H9 (cell line): Measurements from ENCODE around the gene ANKH. TPM values are rescaled to one million over a fixed set of nuclear protein-coding genes. Genes with fewer than 3 reads are reported as not detected.

Source experiments
- DNase-seq: peaks from one replicate; pipeline ENCODE4 v3.0.0-alpha.2; 2017
- H2AFZ ChIP-seq: one replicate; pipeline ENCODE4 v1.6.1; 2013; ENCODE audit warnings: mild to moderate bottlenecking, low read length, control low read depth, moderate library complexity
- H2AK5ac ChIP-seq: 2 replicates; pipeline ENCODE4 v1.6.1; 2013; ENCODE audit warnings: low read length, control low read depth, mixed read lengths; ENCODE audit not compliant: insufficient read length
- H2BK120ac ChIP-seq: one replicate; pipeline ENCODE4 v1.6.1; 2013; ENCODE audit warnings: low read depth, mild to moderate bottlenecking, low read length, control low read depth, inconsistent platforms; ENCODE audit not compliant: poor library complexity, severe bottlenecking
- H2BK12ac ChIP-seq: 2 replicates; pipeline ENCODE4 v1.6.1; 2013; ENCODE audit warnings: low read length, control low read depth, mixed read lengths, low read depth; ENCODE audit not compliant: insufficient read length
- H2BK15ac ChIP-seq: 2 replicates; pipeline ENCODE4 v1.6.1; 2013; ENCODE audit warnings: low read depth, low read length, control low read depth
- H2BK20ac ChIP-seq: one replicate; pipeline ENCODE4 v1.6.1; 2013; ENCODE audit warnings: low read depth, mild to moderate bottlenecking, low read length, control low read depth, inconsistent platforms; ENCODE audit not compliant: poor library complexity, severe bottlenecking
- H2BK5ac ChIP-seq: 2 replicates; pipeline ENCODE4 v1.6.1; 2013; ENCODE audit warnings: low read length, control low read depth, mixed read lengths; ENCODE audit not compliant: insufficient read length
- H3K14ac ChIP-seq: 2 replicates; pipeline ENCODE4 v1.6.1; 2013; ENCODE audit warnings: low read length, control low read depth; ENCODE audit not compliant: insufficient read depth
- H3K18ac ChIP-seq: 2 replicates; pipeline ENCODE4 v1.6.1; 2013; ENCODE audit warnings: low read depth, mild to moderate bottlenecking, mixed read lengths, low read length, control low read depth; ENCODE audit not compliant: insufficient read length
- H3K23ac ChIP-seq: 2 replicates; pipeline ENCODE4 v1.6.1; 2013; ENCODE audit warnings: low read length, control low read depth, mixed read lengths, low read depth; ENCODE audit not compliant: insufficient read length
- H3K23me2 ChIP-seq: 2 replicates; pipeline ENCODE4 v1.6.1; 2013; ENCODE audit warnings: low read depth, mild to moderate bottlenecking, mixed read lengths, low read length, control low read depth; ENCODE audit not compliant: insufficient read length, poor library complexity, severe bottlenecking
- H3K27ac ChIP-seq: 2 replicates; pipeline ENCODE4 v1.5.1; 2013; ENCODE audit warnings: low read length, control low read depth, mixed read lengths, low read depth; ENCODE audit not compliant: insufficient read length
- H3K27me3 ChIP-seq: 2 replicates; pipeline ENCODE4 v1.6.1; 2013; ENCODE audit warnings: low read length, control low read depth, inconsistent platforms; ENCODE audit not compliant: insufficient read depth
- H3K4ac ChIP-seq: 2 replicates; pipeline ENCODE4 v1.6.1; 2013; ENCODE audit warnings: low read depth, mild to moderate bottlenecking, control low read depth, inconsistent platforms, low read length, moderate library complexity
- H3K4me1 ChIP-seq: 2 replicates; pipeline ENCODE4 v1.6.1; 2013; ENCODE audit warnings: low read length, control low read depth, inconsistent platforms; ENCODE audit not compliant: insufficient read depth
- H3K4me2 ChIP-seq: 2 replicates; pipeline ENCODE4 v1.6.1; 2013; ENCODE audit warnings: low read length, control low read depth, mixed read lengths; ENCODE audit not compliant: insufficient read length, insufficient read depth
- H3K56ac ChIP-seq: 2 replicates; pipeline ENCODE4 v1.6.1; 2013; ENCODE audit warnings: low read depth, mild to moderate bottlenecking, mixed read lengths, low read length, control low read depth; ENCODE audit not compliant: insufficient read length
- H3K79me1 ChIP-seq: 2 replicates; pipeline ENCODE4 v1.6.1; 2013; ENCODE audit warnings: low read depth, mild to moderate bottlenecking, moderate library complexity, low read length, control low read depth, inconsistent platforms; ENCODE audit not compliant: insufficient read depth, poor library complexity, severe bottlenecking
- H3K79me2 ChIP-seq: 2 replicates; pipeline ENCODE4 v1.6.1; 2013; ENCODE audit warnings: low read length, control low read depth, inconsistent platforms; ENCODE audit not compliant: insufficient read depth
- H3K9ac ChIP-seq: 2 replicates; pipeline ENCODE4 v1.6.1; 2013; ENCODE audit warnings: low read length, control low read depth, mixed read lengths; ENCODE audit not compliant: insufficient read length; ENCODE audit errors: extremely low read depth
- H3K9me3 ChIP-seq: one replicate; pipeline ENCODE4 v1.6.1; 2013; ENCODE audit warnings: low read depth, low read length, inconsistent platforms; ENCODE audit not compliant: control insufficient read depth
- H3T11ph ChIP-seq: one replicate; pipeline ENCODE4 v1.6.1; 2013; ENCODE audit warnings: mild to moderate bottlenecking, low read length, control low read depth, inconsistent platforms
- H4K20me1 ChIP-seq: one replicate; pipeline ENCODE4 v1.6.1; 2013; ENCODE audit not compliant: control insufficient read depth, insufficient read length, insufficient read depth
- H4K5ac ChIP-seq: 2 replicates; pipeline ENCODE4 v1.6.1; 2013; ENCODE audit warnings: low read depth, mild to moderate bottlenecking, mixed read lengths, low read length, control low read depth; ENCODE audit not compliant: insufficient read length
- H4K8ac ChIP-seq: replicated peaks from 2 replicates; pipeline ENCODE4 v1.6.1; 2013; ENCODE audit warnings: low read length, control low read depth, mixed read lengths, low read depth; ENCODE audit not compliant: insufficient read length
- H4K91ac ChIP-seq: 2 replicates; pipeline ENCODE4 v1.6.1; 2013; ENCODE audit warnings: low read depth, mild to moderate bottlenecking, moderate library complexity, mixed read lengths, low read length, control low read depth; ENCODE audit not compliant: insufficient read length
- H3K27ac Mint-ChIP-seq, 3 experiments: 2 replicates in 2 of 3; 3 replicates in 1 of 3; pipeline ENCODE4 v1.8.0; 2020 to 2021; ENCODE audit warnings: mixed read lengths in 3 of 3, mild to moderate bottlenecking in 1 of 3, moderate library complexity in 1 of 3
- H3K27me3 Mint-ChIP-seq: 2 replicates; pipeline ENCODE4 v1.8.0; 2021; ENCODE audit warnings: low read depth, mild to moderate bottlenecking, moderate library complexity, mixed read lengths
- H3K36me3 Mint-ChIP-seq, 3 experiments: 2 replicates in 2 of 3; 3 replicates in 1 of 3; pipeline ENCODE4 v1.8.0; 2020 to 2021; ENCODE audit warnings: low read depth in 3 of 3, mixed read lengths in 3 of 3; ENCODE audit not compliant: insufficient read depth in 1 of 3
- H3K4me1 Mint-ChIP-seq, 2 experiments: 2 replicates each; pipeline ENCODE4 v1.8.0; 2020; ENCODE audit warnings: mixed read lengths in 2 of 2
- H3K4me3 Mint-ChIP-seq, 2 experiments: 2 replicates in 1 of 2; 3 replicates in 1 of 2; pipeline ENCODE4 v1.8.0; 2020 to 2021; ENCODE audit warnings: mild to moderate bottlenecking in 2 of 2, mixed read lengths in 2 of 2, moderate library complexity in 1 of 2
- H3K9me3 Mint-ChIP-seq, 2 experiments: 2 replicates in 1 of 2; 3 replicates in 1 of 2; pipeline ENCODE4 v1.8.0; 2020; ENCODE audit warnings: mild to moderate bottlenecking in 2 of 2, mixed read lengths in 2 of 2, moderate library complexity in 1 of 2
- WGBS: extraction: QIAGEN DNeasy Blood & Tissue Kit; methylation state at CpG from one replicate; pipeline ENCODE4 v1.1.7; 2013; ENCODE audit warnings: missing lambda C conversion rate, low lambda C conversion rate, mixed read lengths; ENCODE audit not compliant: insufficient read length; ENCODE audit errors: extremely low coverage; 5-methylcytosine and 5-hydroxymethylcytosine counted together
- total RNA-seq: library from RNA; stranded (reverse); gene quantifications from 2 replicates; pipeline ENCODE4 v1.2.1, GENCODE V29; 2021
- TF ChIP-seq, protein P1 (sequence below): fragments of 200-600 bp; sonication (generic); conservative IDR thresholded peaks from 3 replicates; pipeline ENCODE4 v1.8.0; 2021; ENCODE audit warnings: antibody characterized with exemption, mild to moderate bottlenecking

Gene ANKH
- total RNA-seq, 1 experiment from 2014 or later = 9.6 TPM

DNA sequence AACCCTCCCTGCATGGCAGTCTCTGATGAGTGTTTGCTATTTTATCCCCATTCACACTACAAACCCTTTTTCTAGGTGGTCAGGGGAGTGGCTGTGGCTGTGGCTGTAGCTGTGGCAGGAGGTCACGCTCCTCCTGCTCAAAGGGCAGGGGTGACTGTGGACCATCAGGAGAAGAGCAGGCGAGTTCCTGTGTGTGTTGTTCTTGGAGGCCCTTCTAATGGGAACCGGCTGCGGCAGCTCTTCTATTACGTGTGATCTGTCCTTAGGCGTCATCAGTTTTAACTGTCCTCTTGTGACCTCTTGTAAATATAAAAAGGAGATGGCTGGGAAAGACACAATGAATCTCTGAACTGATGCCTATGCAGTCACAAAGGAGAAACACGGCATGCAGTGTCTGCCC lies 65.1 kb downstream of the ANKH start:
- Histone ChIP-seq H2AFZ (no peak overlapping the region), H3K27ac (no peak overlapping the region), H2AK5ac (no peak overlapping the region), H3K23ac (no peak overlapping the region), H3K79me2 (no peaks in the 10 kb centered on the region), H2BK5ac (no peak overlapping the region), H3K79me1 (no peaks in the 10 kb centered on the region), H4K5ac (no peak overlapping the region), H3K4ac (no peak overlapping the region), H2BK20ac (no peak overlapping the region), H3K4me1 (no peaks in the 10 kb centered on the region), H2BK120ac (no peak overlapping the region), H3K4me2 (no peak overlapping the region), H2BK12ac (no peak overlapping the region), H3K9me3 (no peaks in the 10 kb centered on the region), H4K20me1 (no peaks in the 10 kb centered on the region), H3K18ac (no peak overlapping the region), H3K27me3 (no peaks in the 10 kb centered on the region), H3K9ac (no peak overlapping the region), H4K8ac (no peak overlapping the region), H3K56ac (no peak overlapping the region), H3K14ac (no peak overlapping the region), H3T11ph (no peak overlapping the region), H4K91ac (no peak overlapping the region), H3K23me2 (no peaks in the 10 kb centered on the region), H2BK15ac (no peak overlapping the region)
- WGBS = no CpG with 5 or more reads among the region's 7 CpGs
- Mint-ChIP-seq H3K4me1 (no peaks in the 10 kb centered on the region), H3K36me3 (peaks cover 0 to 2% (median 0%) of the 10 kb centered on the region in 3 experiments; a peak in 1 of 7 replicates), H3K4me3 (no peak overlapping the region), H3K27ac (no peak overlapping the region), H3K9me3 (no peaks in the 10 kb centered on the region; a peak in 1 of 5 replicates), H3K27me3 (no peaks in the 10 kb centered on the region)
- TF ChIP-seq, protein P1, sequence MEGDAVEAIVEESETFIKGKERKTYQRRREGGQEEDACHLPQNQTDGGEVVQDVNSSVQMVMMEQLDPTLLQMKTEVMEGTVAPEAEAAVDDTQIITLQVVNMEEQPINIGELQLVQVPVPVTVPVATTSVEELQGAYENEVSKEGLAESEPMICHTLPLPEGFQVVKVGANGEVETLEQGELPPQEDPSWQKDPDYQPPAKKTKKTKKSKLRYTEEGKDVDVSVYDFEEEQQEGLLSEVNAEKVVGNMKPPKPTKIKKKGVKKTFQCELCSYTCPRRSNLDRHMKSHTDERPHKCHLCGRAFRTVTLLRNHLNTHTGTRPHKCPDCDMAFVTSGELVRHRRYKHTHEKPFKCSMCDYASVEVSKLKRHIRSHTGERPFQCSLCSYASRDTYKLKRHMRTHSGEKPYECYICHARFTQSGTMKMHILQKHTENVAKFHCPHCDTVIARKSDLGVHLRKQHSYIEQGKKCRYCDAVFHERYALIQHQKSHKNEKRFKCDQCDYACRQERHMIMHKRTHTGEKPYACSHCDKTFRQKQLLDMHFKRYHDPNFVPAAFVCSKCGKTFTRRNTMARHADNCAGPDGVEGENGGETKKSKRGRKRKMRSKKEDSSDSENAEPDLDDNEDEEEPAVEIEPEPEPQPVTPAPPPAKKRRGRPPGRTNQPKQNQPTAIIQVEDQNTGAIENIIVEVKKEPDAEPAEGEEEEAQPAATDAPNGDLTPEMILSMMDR = no peak
- no peak for DNase-seq
